Activated CD4-positive, alpha-beta T cell treated with anti-CD3 and anti-CD28 coated beads for 24 hours (primary cell): ENCODE measurements around the gene ASXL1.
A peak's percentile ranks its signal among the peaks of the same experiment; 100 is the strongest.
"Not testable (repeated sequence)": the region's sequence is repeated elsewhere in the genome, so short reads cannot be mapped to it uniquely, and the experiment has no call there.

Source experiments
- DNase-seq, 2 donors: peaks; one replicate each; pipeline ENCODE4 v3.0.0-alpha.2; 2020; ENCODE audit warnings: low read depth in 2 of 2

ASXL1 gene

DNA sequence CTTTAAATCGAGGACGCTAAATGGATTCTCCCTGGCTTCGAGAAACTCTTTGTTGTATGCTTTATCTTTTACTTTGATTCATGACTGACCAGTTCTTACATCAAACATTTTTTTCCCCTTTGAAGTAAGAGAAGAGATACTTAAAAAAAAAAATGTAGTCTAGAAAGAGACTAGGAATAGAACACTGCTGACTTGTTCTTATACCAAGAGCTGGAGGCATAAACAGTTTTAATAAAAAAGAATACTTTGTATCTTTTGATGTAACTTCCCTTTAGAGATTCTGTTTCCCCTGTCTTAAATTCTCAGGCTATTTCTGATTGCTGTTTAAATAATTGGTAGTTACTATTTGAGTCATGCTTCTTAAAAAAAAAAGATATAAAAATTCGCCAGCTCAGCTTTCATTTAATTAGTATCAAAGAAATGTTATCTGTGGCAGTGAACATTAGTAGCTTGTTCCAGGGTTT is 4.8 kb downstream of the ASXL1 start:
- no peak for DNase-seq

DNA sequence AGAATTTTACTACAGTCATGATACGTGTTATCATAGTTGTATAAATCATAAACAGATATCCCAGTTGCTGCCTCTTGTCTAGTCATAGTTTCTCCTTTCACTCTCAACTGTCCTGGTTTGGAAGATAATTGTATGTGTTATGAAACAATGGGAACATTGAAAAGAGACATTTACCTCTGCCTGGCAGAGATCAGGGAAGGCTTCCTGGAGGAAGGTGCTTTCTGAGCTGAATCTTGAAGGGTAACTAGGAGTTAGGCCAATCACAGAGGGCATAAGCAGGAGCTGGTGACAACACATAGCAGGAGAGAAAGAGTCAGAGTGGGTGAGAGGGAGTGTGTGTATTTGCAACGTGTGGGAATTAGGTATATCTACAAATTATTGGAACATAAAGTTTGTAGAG is 5.4 kb downstream of the ASXL1 start:
- no peak for DNase-seq

GRCh38 chr20:32364554-32365208 is 6.5 kb downstream of the ASXL1 start:
- no peak for DNase-seq

GRCh38 chr20:32365564-32365963 is 7.4 kb downstream of the ASXL1 start:
- no peak for DNase-seq

DNA sequence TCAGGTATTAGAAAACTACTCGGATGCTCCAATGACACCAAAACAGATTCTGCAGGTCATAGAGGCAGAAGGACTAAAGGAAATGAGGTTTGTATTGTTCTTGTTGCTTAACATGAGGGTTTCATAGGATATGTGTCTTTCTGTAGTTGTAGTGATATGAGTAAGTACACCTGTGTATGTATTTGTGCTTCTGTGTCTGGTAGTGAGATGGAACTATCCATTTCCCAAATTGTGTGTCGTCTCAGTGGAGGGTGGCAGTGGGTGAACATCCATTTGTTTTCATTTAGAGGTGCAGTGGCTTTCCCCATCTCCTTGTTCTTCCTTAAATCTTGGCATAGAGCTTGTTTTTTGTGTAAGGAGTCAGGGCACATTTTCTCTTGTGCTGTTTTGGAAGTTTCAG is 8.2 kb downstream of the ASXL1 start:
- no peak for DNase-seq

DNA sequence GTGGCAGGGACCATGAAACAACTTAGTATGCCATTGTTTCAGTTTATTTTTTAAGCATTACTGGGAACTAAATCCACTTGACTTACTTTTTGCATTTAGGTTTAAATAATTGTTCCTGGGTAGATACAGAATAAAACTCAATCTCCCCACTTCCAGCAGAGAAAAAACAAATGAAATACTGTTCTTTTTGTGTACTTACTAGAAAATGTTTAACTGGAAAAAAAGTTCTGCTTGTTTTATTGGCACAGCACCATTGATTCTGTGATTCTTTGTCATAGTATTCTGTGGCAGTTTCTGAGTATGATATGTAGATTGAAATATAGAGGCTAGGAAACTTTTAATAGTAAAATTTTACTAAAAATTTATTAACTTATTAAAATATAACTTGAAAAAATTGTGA is 10.2 kb downstream of the ASXL1 start:
- DNase-seq = no peak

- no peak for DNase-seq
These were observed 10.8 kb downstream of the ASXL1 start for GRCh38 chr20:32368925-32369324.

DNA sequence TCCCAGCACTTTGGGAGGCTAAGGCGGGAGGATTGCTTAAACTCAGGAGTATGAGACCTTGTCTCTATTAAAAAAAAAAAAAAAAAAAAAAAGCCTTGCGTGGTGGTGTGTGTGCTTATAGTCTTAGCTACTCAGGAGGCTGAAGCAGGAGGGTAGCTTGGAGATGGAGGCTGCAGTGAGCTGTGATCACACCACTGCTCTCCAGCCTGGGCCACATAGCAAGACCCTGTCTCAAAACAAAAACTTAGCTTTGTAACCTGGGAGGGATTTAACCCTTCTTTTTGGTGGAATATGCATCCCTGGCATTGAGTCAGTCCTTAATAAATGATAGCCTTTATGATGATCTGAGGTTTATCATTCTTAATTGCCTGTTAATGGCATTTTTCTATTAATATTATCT is 12.8 kb downstream of the ASXL1 start:
- no peak for DNase-seq

GRCh38 chr20:32378461-32378860 is 20.3 kb downstream of the ASXL1 start:
- no peak for DNase-seq

GRCh38 chr20:32380037-32380436 is 21.9 kb downstream of the ASXL1 start:
- DNase-seq = not testable (repeated sequence)

- DNase-seq = no peak
These were observed 22.6 kb downstream of the ASXL1 start for GRCh38 chr20:32380745-32381144.

DNA sequence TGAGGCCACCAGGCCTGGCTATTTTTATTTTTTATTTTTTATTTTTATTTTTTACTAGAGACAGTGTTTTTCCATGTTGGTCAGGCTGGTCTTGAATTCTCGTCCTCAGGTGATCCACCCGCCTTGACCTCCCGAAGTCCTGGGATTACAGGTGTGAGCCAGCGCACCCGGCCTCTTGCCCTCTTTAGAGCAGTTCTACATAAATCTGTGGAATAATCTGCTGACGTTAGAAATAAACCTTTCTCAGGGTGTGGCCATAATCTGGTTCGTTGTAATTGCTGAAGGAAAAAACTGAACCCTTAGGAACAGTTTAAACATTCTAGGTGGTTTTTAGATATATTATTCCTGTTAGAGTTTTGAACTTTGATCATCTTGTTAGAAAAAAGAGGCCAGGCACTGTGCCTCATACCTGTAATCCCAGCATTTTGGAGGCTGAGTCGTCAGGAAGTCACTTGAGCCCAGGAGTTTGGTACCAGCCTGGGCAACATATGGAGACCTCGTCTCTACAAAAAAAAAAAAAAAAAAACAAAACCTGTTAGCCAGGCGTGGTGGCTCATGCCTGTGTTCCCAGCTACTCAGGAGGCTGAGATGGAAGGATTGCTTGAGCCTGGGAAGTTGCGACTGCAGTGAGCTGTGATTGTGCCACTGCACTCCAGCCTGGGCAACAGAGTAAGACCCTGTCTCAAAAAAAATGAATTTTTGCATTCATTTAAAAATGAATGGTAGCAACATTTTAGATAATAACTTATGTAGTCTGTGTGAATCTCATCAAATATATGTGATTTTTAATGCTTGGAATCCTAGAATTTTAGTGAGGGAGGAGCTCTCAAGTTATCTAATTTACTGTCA is 24.2 kb downstream of the ASXL1 start:
- DNase-seq = no peak

DNA sequence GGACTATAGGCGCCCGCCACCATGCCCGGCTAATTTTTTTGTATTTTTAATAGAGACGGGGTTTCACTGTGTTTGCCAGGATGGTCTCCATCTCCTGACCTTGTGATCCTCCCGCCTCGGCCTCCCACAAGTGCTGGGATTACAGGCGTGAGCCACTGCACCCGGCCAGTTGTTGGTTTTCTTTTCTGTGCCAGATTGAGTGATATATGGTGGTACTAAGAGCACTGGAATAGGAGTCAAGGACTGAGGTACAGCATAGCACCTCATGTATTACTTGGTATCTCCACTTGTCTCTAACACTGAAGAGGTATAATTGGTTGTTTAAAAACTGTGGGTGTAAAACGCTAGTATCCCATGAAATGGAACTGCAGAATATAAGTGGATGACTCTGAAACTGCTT is 25.3 kb downstream of the ASXL1 start:
- not testable (repeated sequence) for DNase-seq

- no peak for DNase-seq
These were observed 27.4 kb downstream of the ASXL1 start for GRCh38 chr20:32385541-32385940.

DNA sequence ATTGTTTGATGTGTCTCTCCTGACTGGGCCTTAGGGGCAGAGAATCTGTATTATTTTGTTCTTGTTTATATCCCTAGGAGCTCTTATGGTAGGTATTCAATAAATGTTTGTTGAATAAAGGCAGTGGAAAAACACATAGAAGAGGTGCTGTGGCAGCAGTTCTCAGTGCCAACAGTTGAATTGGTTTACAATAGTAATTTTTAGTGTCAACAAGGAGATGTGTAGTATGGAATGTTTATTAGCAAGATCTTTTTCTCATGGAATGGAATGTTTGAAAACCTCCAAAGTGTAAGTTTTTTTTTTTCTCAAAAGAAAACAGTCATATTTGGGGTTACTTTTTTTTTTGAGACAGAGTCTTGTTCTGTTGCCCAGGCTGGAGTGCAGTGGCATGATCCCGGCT is 28.0 kb downstream of the ASXL1 start:
- DNase-seq = no peak

DNA sequence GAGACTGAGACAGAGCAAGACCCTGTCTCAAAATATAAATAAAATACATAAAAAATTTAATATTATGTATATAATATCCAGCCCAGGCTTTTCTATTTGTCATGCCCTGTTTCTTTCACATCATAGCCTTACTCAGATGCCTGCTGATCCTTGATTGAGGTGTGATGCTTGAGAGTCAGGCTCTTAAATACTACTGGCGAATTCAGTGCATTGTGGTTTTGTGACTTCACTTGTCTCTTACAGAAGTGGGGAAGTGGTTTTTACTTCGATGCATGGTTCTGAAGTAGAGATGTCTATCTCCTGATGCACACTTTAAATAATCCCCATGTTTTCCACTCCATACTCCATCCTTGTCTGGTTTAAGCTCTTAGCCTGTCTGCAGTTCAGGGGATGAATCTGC is 29.1 kb downstream of the ASXL1 start:
- DNase-seq = peak in 1 of 2 donors; percentile 11

- no peak for DNase-seq
These were observed 32.9 kb downstream of the ASXL1 start for GRCh38 chr20:32391003-32391402.

GRCh38 chr20:32395066-32395465 is 36.9 kb downstream of the ASXL1 start:
- DNase-seq = no peak

DNA sequence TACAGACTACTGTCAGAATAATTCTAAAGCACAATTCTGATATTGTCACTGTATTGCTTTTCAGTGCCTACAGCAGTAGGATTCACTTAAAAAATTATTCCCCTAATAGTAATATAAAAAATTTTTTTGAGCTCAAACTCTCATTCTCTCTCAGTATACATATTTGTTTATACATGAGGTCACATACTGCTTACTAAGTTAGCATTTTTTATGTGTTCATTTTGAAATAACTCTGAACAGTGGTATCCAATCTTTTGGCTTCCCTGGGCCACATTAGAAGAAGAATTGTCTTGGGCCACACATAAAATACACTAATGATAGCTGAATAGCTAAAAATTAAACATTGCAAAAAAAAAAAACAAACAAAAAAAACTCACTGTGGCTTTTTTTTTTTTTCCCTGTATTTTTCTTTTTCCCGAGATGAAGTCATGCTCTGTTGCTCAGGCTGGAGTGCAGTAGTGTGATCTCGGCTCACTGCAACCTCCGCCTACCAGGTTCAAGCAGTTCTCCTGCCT is 38.6 kb downstream of the ASXL1 start:
- DNase-seq = no peak

- no peak for DNase-seq
These were observed 39.5 kb downstream of the ASXL1 start for GRCh38 chr20:32397567-32398084.

GRCh38 chr20:32400476-32400875 is 42.3 kb downstream of the ASXL1 start:
- DNase-seq = no peak

- DNase-seq = no peak
These were observed 45.9 kb downstream of the ASXL1 start for GRCh38 chr20:32404017-32404416.

DNA sequence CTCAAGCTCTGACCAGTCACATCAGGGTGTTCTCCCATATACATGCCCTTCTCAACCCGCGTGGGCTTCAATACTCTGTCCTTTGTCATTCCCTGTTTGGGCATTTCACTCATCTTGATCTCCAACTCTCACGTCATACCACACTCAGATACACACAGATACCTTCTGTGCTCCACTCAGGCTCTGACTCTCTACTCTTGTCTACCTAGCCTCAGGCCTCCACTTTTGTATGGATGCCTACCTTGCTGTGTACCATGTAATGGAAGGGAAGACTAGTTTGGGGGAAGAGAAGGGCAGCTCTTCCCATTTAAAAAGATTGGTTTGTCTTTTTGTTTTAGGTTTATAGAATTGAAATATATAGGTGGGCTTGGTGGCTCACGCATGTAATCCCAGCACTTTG is 48.6 kb downstream of the ASXL1 start:
- no peak for DNase-seq
